K562 (cell line): ENCODE data around the gene OCIAD1. TPM values are rescaled to one million over a fixed set of nuclear protein-coding genes. Genes with fewer than 3 reads are reported as not detected.
"Not testable (repeated sequence)": the region's sequence is repeated elsewhere in the genome, so short reads cannot be mapped to it uniquely, and the experiment has no call there.

Source experiments
- ATAC-seq: fragments of 200-7000 bp; cut with Tn5 transposase; 3 replicates; pipeline ENCODE4 v1.9.1; 2020; ENCODE audit warnings: moderate library complexity
- BruUV-seq: library from RNA; stranded (reverse); fragments of 400-500 nt; replicated peaks from 2 replicates; lab custom pipeline; 2021; lab: Mats Ljungman, UMichigan
- CTCF ChIA-PET: fragments of 300-600 bp; formaldehyde crosslinking; extraction: SDS; loops from one replicate; lab custom pipeline; 2021; ENCODE audit warnings: low intra/inter-chr PET ratio; lab: Yijun Ruan, JAX
- POLR2A ChIA-PET: fragments of 300-600, 350-650 bp; sonication (Branson Sonifier 250); formaldehyde crosslinking; extraction: SDS; loops from one replicate; lab custom pipeline; 2021; ENCODE audit warnings: antibody characterized with exemption, inconsistent platforms; lab: Yijun Ruan, JAX
- DNase-seq, 4 experiments: peaks; one replicate each; pipeline versions ENCODE4 v3.0.0 to v3.0.0-alpha.2; 2011 to 2018; ENCODE audit warnings: low spot score in 3 of 4, mixed read lengths in 3 of 4; ENCODE audit errors: extremely low read depth in 1 of 4
- FAIRE-seq: peaks from 2 replicates; lab custom pipeline; 2011; peaks lifted over from hg19 to GRCh38; lab: Jason Lieb, UNC
- H2AFZ ChIP-seq: 2 replicates; pipeline ENCODE4 v1.6.0; 2011; ENCODE audit warnings: low read depth, low read length, control low read depth, inconsistent platforms
- H3K27ac ChIP-seq: fragments of 200-600 bp; 3 replicates; pipeline ENCODE4 v1.8.0; 2011; ENCODE audit warnings: low read depth, mild to moderate bottlenecking, control low read depth, inconsistent platforms, low read length, moderate library complexity, mixed read lengths; ENCODE audit errors: extremely low read depth
- H3K27me3 ChIP-seq, 2 experiments: fragments of 300-600 bp in 1 of 2; 2 replicates in 1 of 2; 3 replicates in 1 of 2; pipeline versions ENCODE4 v1.6.0 to v1.8.0; 2011; ENCODE audit warnings: inconsistent platforms in 2 of 2, low read length in 2 of 2, mild to moderate bottlenecking in 1 of 2, mixed read lengths in 1 of 2, moderate library complexity in 1 of 2; ENCODE audit not compliant: control insufficient read depth in 2 of 2, insufficient read depth in 2 of 2
- H3K36me3 ChIP-seq: fragments of 300-600 bp; 3 replicates; pipeline ENCODE4 v1.8.0; 2011; ENCODE audit warnings: mild to moderate bottlenecking, low read length, inconsistent platforms; ENCODE audit not compliant: control insufficient read depth, insufficient read depth
- H3K4me1 ChIP-seq, 2 experiments: fragments of 200-600 bp in 1 of 2; replicated peaks in 1 of 2; 2 replicates in 1 of 2; 3 replicates in 1 of 2; pipeline versions ENCODE4 v1.5.1 to v1.8.0; 2011; ENCODE audit warnings: inconsistent platforms in 2 of 2, low read length in 2 of 2, mild to moderate bottlenecking in 1 of 2, mixed read lengths in 1 of 2, moderate library complexity in 1 of 2; ENCODE audit not compliant: control insufficient read depth in 2 of 2, insufficient read depth in 2 of 2
- H3K4me2 ChIP-seq: 2 replicates; pipeline ENCODE4 v1.6.1; 2011; ENCODE audit warnings: low read length, control low read depth, inconsistent platforms, mixed read lengths; ENCODE audit not compliant: insufficient read depth
- H3K4me3 ChIP-seq: fragments of 200-600 bp; sonication (generic), shearing (Covaris generic); 2 replicates; pipeline ENCODE4 v1.5.1; 2016; ENCODE audit warnings: control low read depth, inconsistent platforms
- H3K79me2 ChIP-seq: fragments of 200-600 bp; 3 replicates; pipeline ENCODE4 v1.8.0; 2011; ENCODE audit warnings: low read length, inconsistent platforms; ENCODE audit not compliant: control insufficient read depth, insufficient read depth
- H3K9ac ChIP-seq, 2 experiments: 2 replicates each; pipeline versions ENCODE4 v1.6.0 to v1.6.1; 2011; ENCODE audit warnings: low read depth in 2 of 2, low read length in 2 of 2, control low read depth in 1 of 2, inconsistent platforms in 1 of 2, mild to moderate bottlenecking in 1 of 2, mixed read lengths in 1 of 2; ENCODE audit not compliant: insufficient read depth in 1 of 2
- H3K9me1 ChIP-seq: one replicate; pipeline ENCODE4 v1.6.0; 2011; ENCODE audit warnings: inconsistent platforms, mild to moderate bottlenecking, low read length, moderate library complexity; ENCODE audit not compliant: control insufficient read depth, insufficient read depth
- H3K9me3 ChIP-seq: replicated peaks from 2 replicates; pipeline ENCODE4 v1.5.1; 2011; ENCODE audit warnings: low read depth, low read length, inconsistent platforms; ENCODE audit not compliant: control insufficient read depth, insufficient read depth
- H4K20me1 ChIP-seq: replicated peaks from 2 replicates; pipeline ENCODE4 v1.6.1; 2011; ENCODE audit warnings: low read length, inconsistent platforms, mixed read lengths; ENCODE audit not compliant: control insufficient read depth, insufficient read depth
- ZBTB40 ChIP-seq, 2 experiments: fragments of 450-650 bp in 1 of 2; sonication (generic) in 1 of 2; formaldehyde crosslinking in 1 of 2; IDR thresholded peaks; 2 replicates each; pipeline versions ENCODE4 v1.7.1 to v1.9.0; 2016 to 2022; ENCODE audit warnings: inconsistent platforms in 1 of 2, mild to moderate bottlenecking in 1 of 2, missing genetic modification reagents in 1 of 2
- ZNF551 ChIP-seq: fragments of 250-450 bp; sonication (Bioruptor Pico); IDR thresholded peaks from 2 replicates; pipeline ENCODE4 v1.5.0; 2021; ENCODE audit warnings: mild to moderate bottlenecking, moderate library complexity
- WGBS: fragments of 100-300 bp; shearing (Covaris generic); methylation state at CpG from one replicate; pipeline ENCODE4 v1.1.6; 2016; ENCODE audit warnings: low coverage, mixed read lengths; ENCODE audit not compliant: insufficient coverage; ENCODE audit errors: missing lambda C conversion rate; 5-methylcytosine and 5-hydroxymethylcytosine counted together
- in situ Hi-C: fragments of 300-500 bp; cut with MboI; formaldehyde crosslinking; loops from 4 replicates; pipeline ENCODE4 v1.15.0; 2018; ENCODE audit warnings: inconsistent platforms, mixed read lengths
- intact Hi-C: fragments of 100-400 bp; cut with micrococcal nuclease; formaldehyde crosslinking; loops from 2 replicates; pipeline ENCODE4 v1.14.2; 2022
- polyA plus RNA-seq, 8 experiments: library from polyadenylated mRNA; depleted of rRNA in 4 of 8; stranded (reverse) in 5 of 8; unstranded in 3 of 8; fragments of >200 nt; fragmentation: Nextera tagmentation in 2 of 8; fragmentation: Illumina TruSeq in 1 of 8; extraction: Ambion mirVana in 2 of 8; extraction: Trizol in 1 of 8; gene quantifications; 2 replicates each; pipeline versions ENCODE4 v1.2.1 to v1.2.3, GENCODE V29; 2011 to 2014; ENCODE audit warnings: inconsistent platforms in 1 of 8, missing spikeins in 1 of 8
- total RNA-seq, 7 experiments: library from RNA; depleted of rRNA in 6 of 7; stranded (reverse); fragments of >200 nt in 6 of 7; fragmentation: Illumina TruSeq in 2 of 7; extraction: Trizol in 2 of 7; gene quantifications; 2 replicates each; pipeline versions ENCODE4 v1.2.1 to v1.2.3, GENCODE V29; 2011 to 2021; ENCODE audit warnings: low replicate concordance in 1 of 7

The OCIAD1 gene
- total and polyA plus RNA-seq, 9 of the 15 experiments (the other 6 are each of a cell fraction or from before 2014, with no cell fraction given) = 99.0 to 358 (median 196) TPM

- TF ChIP-seq ZBTB40 (IDR thresholded peaks at IDR 0.05) (no peak), ZBTB40 (CRISPR knock-in tag; IDR thresholded peaks at IDR 0.05) (no peak), ZNF551 (CRISPR knock-in tag) (no peak)
Measured at GRCh38 chr4:48879561-48880442, 48.9 kb downstream of the OCIAD1 start (continued).

GRCh38 chr4:48881646-48882045, 50.8 kb downstream of the OCIAD1 start:
- CTCF ChIA-PET = not testable (repeated sequence)

More at GRCh38 chr4:48881646-48882045, 50.8 kb downstream of the OCIAD1 start:
- H3K4me2 ChIP-seq, H3K4me1 ChIP-seq, H3K9me1 ChIP-seq, H2AFZ ChIP-seq, H3K9me3 ChIP-seq, ATAC-seq, in situ Hi-C loops, DNase-seq, H4K20me1 ChIP-seq, H3K36me3 ChIP-seq, H3K27ac ChIP-seq, H3K79me2 ChIP-seq, intact Hi-C loops, FAIRE-seq, POLR2A ChIA-PET, H3K9ac ChIP-seq, H3K4me3 ChIP-seq, BruUV-seq: not testable (repeated sequence)
- 5% methylated on average over 3 of the region's 3 CpGs for WGBS
- H3K27me3 ChIP-seq = peaks cover 0 to 11% of the 10 kb centered on the region in 2 experiments; a peak in 1 of 5 replicates
